Transverse colon (tissue), 3 donors: ENCODE data around the gene ARL5A.

Source experiments
- POLR2A ChIP-seq: fragments of 450-650 bp; IDR thresholded peaks from one replicate; pipeline ENCODE4 v1.6.1; 2016; ENCODE audit warnings: antibody characterized with exemption, mild to moderate bottlenecking, moderate library complexity
- TF ChIP-seq, protein P1 (sequence below), 5 experiments: fragments of 200-600 bp in 3 of 5; fragments of 450-650 bp in 2 of 5; sonication (generic) in 3 of 5; IDR thresholded peaks; 1 replicate in 2 of 5; 2 replicates in 3 of 5; pipeline ENCODE4 v1.5.1; 2016 to 2017; ENCODE audit warnings: antibody characterized with exemption in 5 of 5, inconsistent platforms in 3 of 5, mild to moderate bottlenecking in 2 of 5, moderate library complexity in 1 of 5

DNA sequence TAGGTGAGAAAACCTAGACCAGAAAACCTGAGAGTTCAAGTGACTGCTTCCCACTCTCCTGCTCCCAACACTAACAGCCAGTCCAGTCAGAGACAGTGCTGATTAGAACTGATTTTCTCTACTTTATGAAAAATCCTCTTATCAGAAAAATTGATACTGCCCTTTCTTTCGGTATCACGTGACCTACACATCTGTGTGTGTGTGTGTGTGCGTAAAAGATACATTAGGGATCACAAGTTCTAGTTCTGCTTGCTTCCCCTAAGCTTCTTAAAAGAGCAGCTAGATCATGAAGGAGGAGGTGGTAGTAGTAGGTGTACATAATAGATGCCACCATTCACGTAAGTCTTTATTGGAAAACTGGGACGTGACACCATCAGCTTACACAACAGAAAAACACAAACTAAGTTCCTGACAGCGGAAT, 1.5 kb downstream of the ARL5A start:
- TF ChIP-seq, protein P1, sequence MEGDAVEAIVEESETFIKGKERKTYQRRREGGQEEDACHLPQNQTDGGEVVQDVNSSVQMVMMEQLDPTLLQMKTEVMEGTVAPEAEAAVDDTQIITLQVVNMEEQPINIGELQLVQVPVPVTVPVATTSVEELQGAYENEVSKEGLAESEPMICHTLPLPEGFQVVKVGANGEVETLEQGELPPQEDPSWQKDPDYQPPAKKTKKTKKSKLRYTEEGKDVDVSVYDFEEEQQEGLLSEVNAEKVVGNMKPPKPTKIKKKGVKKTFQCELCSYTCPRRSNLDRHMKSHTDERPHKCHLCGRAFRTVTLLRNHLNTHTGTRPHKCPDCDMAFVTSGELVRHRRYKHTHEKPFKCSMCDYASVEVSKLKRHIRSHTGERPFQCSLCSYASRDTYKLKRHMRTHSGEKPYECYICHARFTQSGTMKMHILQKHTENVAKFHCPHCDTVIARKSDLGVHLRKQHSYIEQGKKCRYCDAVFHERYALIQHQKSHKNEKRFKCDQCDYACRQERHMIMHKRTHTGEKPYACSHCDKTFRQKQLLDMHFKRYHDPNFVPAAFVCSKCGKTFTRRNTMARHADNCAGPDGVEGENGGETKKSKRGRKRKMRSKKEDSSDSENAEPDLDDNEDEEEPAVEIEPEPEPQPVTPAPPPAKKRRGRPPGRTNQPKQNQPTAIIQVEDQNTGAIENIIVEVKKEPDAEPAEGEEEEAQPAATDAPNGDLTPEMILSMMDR (IDR thresholded peaks at IDR 0.05), result no peak
- TF ChIP-seq POLR2A, result no peak
